Prostate gland (tissue), 2 donors: ENCODE results near the gene ITPKB. TPM values are rescaled to one million over a fixed set of nuclear protein-coding genes. Genes with fewer than 3 reads are reported as not detected.

ENCODE experiments used
- DNase-seq: peaks from one replicate; pipeline ENCODE4 v3.0.0-alpha.2; 2019; ENCODE audit warnings: low spot score
- H3K27ac ChIP-seq, 2 donors: fragments of 200-600 bp; sonication (generic); 2 replicates each; pipeline ENCODE4 v1.5.1; 2017 to 2019
- H3K27me3 ChIP-seq: fragments of 200-600 bp; sonication (generic); replicated peaks from 2 replicates; pipeline ENCODE4 v1.5.1; 2019; ENCODE audit not compliant: insufficient read depth
- H3K36me3 ChIP-seq, 2 donors: fragments of 200-600 bp; sonication (generic); 1 replicate in 1 of 2; 2 replicates in 1 of 2; pipeline versions ENCODE4 v1.5.1 to v1.8.1; 2017 to 2019
- H3K4me1 ChIP-seq: fragments of 200-600 bp; sonication (generic); replicated peaks from 2 replicates; pipeline ENCODE4 v1.5.1; 2019
- H3K4me3 ChIP-seq, 2 donors: fragments of 200-600 bp; sonication (generic); 2 replicates each; pipeline ENCODE4 v1.5.1; 2017 to 2019
- H3K9me3 ChIP-seq: fragments of 200-600 bp; sonication (generic); 2 replicates; pipeline ENCODE4 v1.5.1; 2017
- CTCF ChIP-seq, 4 experiments: fragments of 200-600 bp in 2 of 4; fragments of 450-650 bp in 2 of 4; sonication (generic) in 2 of 4; IDR thresholded peaks; 1 replicate in 3 of 4; 2 replicates in 1 of 4; pipeline ENCODE4 v1.5.1; 2016 to 2019; ENCODE audit warnings: antibody characterized with exemption in 4 of 4, mild to moderate bottlenecking in 2 of 4, moderate library complexity in 2 of 4
- POLR2A ChIP-seq: fragments of 450-650 bp; IDR thresholded peaks from one replicate; pipeline ENCODE4 v1.6.1; 2016; ENCODE audit warnings: antibody characterized with exemption, mild to moderate bottlenecking
- POLR2AphosphoS5 ChIP-seq: sonication (generic); formaldehyde crosslinking; IDR thresholded peaks from one replicate; pipeline ENCODE4 v1.6.1; 2017; ENCODE audit warnings: antibody characterized with exemption
- WGBS: methylation state at CpG from one replicate; pipeline ENCODE4 v1.1.5; 2018; 5-methylcytosine and 5-hydroxymethylcytosine counted together
- intact Hi-C: fragments of 100-400 bp; cut with DNase I; formaldehyde crosslinking; loops from one replicate; pipeline ENCODE4 v1.14.2; 2022
- total RNA-seq, 2 donors: library from RNA; depleted of rRNA; stranded (reverse); fragments of >200 nt; gene quantifications; one replicate each; pipeline ENCODE4 v1.1.0, GENCODE V29; 2016

ITPKB gene
- total RNA-seq, 2 donors from 2014 or later, result 47.5 to 49.2 TPM

GRCh38 chr1:226631229-226632000, 107.7 kb downstream of the ITPKB start:
- Histone ChIP-seq H3K36me3 (no peaks in the 10 kb centered on the region), H3K4me1 (peaks cover 11% of the 10 kb centered on the region), H3K9me3 (no peaks in the 10 kb centered on the region), H3K27ac (peak overlapping the region in 1 of 2 donors; percentile 47), H3K4me3 (no peak overlapping the region), H3K27me3 (no peaks in the 10 kb centered on the region)
- DNase-seq, result no peak
- TF ChIP-seq POLR2AphosphoS5 (no peak), POLR2A (no peak), CTCF (IDR thresholded peaks at IDR 0.05) (no peak)
- WGBS, result 75% methylated on average over 10 of the region's 10 CpGs
- intact Hi-C loops, result loop anchor here (5.0 to 10.0 kb wide), 2 partner anchors 106 to 207 kb away; partner anchors contain the start of gene ITPKB

GRCh38 chr1:226630592-226630991, 108.5 kb downstream of the ITPKB start:
- H3K36me3 ChIP-seq, result no peaks in the 10 kb centered on the region
- H3K9me3 ChIP-seq, result no peaks in the 10 kb centered on the region
- peaks cover 11% of the 10 kb centered on the region for H3K4me1 ChIP-seq
- no peak overlapping the region for H3K4me3 ChIP-seq
- TF ChIP-seq POLR2AphosphoS5 (no peak), POLR2A (no peak), CTCF (IDR thresholded peaks at IDR 0.05) (no peak)
- WGBS, result 93% methylated on average over 3 of the region's 3 CpGs
- no peak overlapping the region for H3K27ac ChIP-seq
- no peaks in the 10 kb centered on the region for H3K27me3 ChIP-seq
- intact Hi-C loops, result loop anchor here (5.0 to 10.0 kb wide), 2 partner anchors 107 to 206 kb away; partner anchors contain the start of gene ITPKB
- no peak for DNase-seq

GRCh38 chr1:226629896-226630550, 109.1 kb downstream of the ITPKB start:
- Histone ChIP-seq H3K9me3 (no peaks in the 10 kb centered on the region), H3K4me1 (peaks cover 11% of the 10 kb centered on the region), H3K27me3 (no peaks in the 10 kb centered on the region), H3K27ac (no peak overlapping the region), H3K4me3 (no peak overlapping the region), H3K36me3 (no peaks in the 10 kb centered on the region)
- no peak for DNase-seq
- TF ChIP-seq CTCF (IDR thresholded peaks at IDR 0.05), result no peak
- no peak for TF ChIP-seq POLR2AphosphoS5
- TF ChIP-seq POLR2A, result no peak
- WGBS, result 92% methylated on average over 6 of the region's 6 CpGs
- intact Hi-C loops, result loop anchor here (5.0 to 10.0 kb wide), 3 partner anchors 83 to 205 kb away; partner anchors contain the start of genes ITPKB and STUM

- Histone ChIP-seq H3K27ac (no peak overlapping the region), H3K36me3 (no peaks in the 10 kb centered on the region), H3K27me3 (no peaks in the 10 kb centered on the region), H3K4me1 (peaks cover 11% of the 10 kb centered on the region), H3K9me3 (no peaks in the 10 kb centered on the region), H3K4me3 (no peak overlapping the region)
- 85% methylated on average over 18 of the region's 18 CpGs for WGBS
- no peak for DNase-seq
- TF ChIP-seq POLR2AphosphoS5 (no peak), POLR2A (no peak), CTCF (IDR thresholded peaks at IDR 0.05) (no peak)
- intact Hi-C loops, result loop anchor here (5.0 kb wide), 1 partner anchor 82 kb away; the partner anchor contains the start of gene STUM
Observed at GRCh38 chr1:226629210-226629895, 109.7 kb downstream of the ITPKB start.
